Measurements from ENCODE around the gene PAGE4. TPM values are rescaled to one million over a fixed set of nuclear protein-coding genes. Genes with fewer than 3 reads are reported as not detected.

The PAGE4 gene, protein sequence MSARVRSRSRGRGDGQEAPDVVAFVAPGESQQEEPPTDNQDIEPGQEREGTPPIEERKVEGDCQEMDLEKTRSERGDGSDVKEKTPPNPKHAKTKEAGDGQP
- total RNA-seq, result not detected
- not detected for polyA plus RNA-seq

DNA sequence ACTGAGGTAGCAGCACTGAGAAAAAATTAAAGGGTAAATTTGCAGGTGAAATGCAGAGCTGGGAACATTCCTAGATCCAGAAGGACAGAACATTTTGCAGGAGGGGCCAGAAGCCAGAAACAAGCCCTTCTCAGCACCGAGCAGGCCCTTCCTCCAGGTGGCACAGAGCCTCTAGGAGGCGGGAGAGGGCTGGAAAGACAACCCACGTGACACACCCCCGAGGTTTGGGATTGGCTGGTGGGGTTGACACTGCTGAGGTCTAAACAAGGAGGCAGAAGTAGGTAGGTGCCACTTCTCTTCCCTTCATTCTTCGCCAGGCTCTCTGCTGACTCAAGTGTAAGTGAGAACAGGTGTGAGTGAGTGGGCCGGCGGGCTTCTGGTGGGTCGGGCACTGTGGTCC lies at the start of gene PAGE4:
TSS of gene PAGE4 (plus strand) at position 288 of the 400 bp plus-strand sequence. CDS start 1,126 bp downstream, outside the sequence.
- no peaks in the 10 kb centered on the region for H3K36me3 Mint-ChIP-seq

DNA sequence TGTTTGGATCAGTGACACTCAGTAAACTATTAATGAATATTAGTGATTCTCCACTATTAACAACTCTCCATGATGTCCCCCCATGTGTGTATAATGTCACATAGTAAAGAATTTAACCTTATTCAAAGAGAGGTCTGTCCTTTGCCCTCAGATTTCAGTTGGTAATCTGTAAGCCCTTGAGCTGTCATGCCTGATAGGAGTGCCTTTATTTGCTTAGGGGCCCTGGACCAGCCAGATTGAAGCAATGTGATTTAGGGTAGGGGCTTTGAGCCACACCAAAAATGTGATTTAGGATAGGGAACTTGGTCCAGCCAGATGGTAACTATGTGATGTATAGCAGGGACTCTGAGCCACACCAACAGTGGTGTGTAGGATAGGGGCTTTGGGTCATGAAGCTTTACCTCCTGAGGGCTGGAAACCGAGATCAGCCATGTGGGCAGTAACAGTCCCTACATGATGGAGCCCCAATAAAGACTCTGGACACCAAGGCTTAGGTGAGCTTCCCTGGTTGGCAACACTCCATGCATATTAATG lies 44.3 kb upstream of the PAGE4 start:
- no peaks in the 10 kb centered on the region for H3K4me1 ChIP-seq (ENCODE audit: control insufficient read depth, insufficient read depth, low read length, poor library complexity, severe bottlenecking)
- H3K9me3 ChIP-seq (ENCODE audit: control insufficient read depth in 2 of 2, low read length in 2 of 2), result no peaks in the 10 kb centered on the region
- ATAC-seq (ENCODE audit: low read depth in 2 of 2) (no peak), DNase-seq (no peak)
- H3K4me3 Mint-ChIP-seq, result no peak overlapping the region
- H3K27ac Mint-ChIP-seq, result no peak overlapping the region
- H3K36me3 ChIP-seq (ENCODE audit: control insufficient read depth, insufficient read depth, low read length), result no peaks in the 10 kb centered on the region
- peaks cover 0 to 5% (median 0%) of the 10 kb centered on the region in 7 donors for H3K9me3 Mint-ChIP-seq
- H3K27me3 Mint-ChIP-seq, result peaks cover 4% of the 10 kb centered on the region
- no peak overlapping the region for H3K4me3 ChIP-seq (ENCODE audit: low read depth, low read length)
- H3K27ac ChIP-seq (ENCODE audit: insufficient read depth, low read length, poor library complexity, severe bottlenecking), result no peak overlapping the region
- no peaks in the 10 kb centered on the region for H3K27me3 ChIP-seq (ENCODE audit: control insufficient read depth, insufficient read depth, low read length)
- H3K36me3 Mint-ChIP-seq, result no peaks in the 10 kb centered on the region
- no peaks in the 10 kb centered on the region for H3K4me1 Mint-ChIP-seq

More for the DNA sequence above, at the start of gene PAGE4:
- H3K27ac ChIP-seq (ENCODE audit: insufficient read depth, low read length, poor library complexity, severe bottlenecking), result no peak within 1 kb of the TSS
- no peaks in the 10 kb centered on the region for H3K4me1 ChIP-seq (ENCODE audit: control insufficient read depth, insufficient read depth, low read length, poor library complexity, severe bottlenecking)
- no peak within 1 kb of the TSS for H3K4me3 Mint-ChIP-seq
- ATAC-seq (ENCODE audit: low read depth in 2 of 2), result no peak
- no peaks in the 10 kb centered on the region for H3K9me3 ChIP-seq (ENCODE audit: control insufficient read depth in 2 of 2, low read length in 2 of 2)
- DNase-seq, result no peak
- peaks cover 7% of the 10 kb centered on the region for H3K27me3 Mint-ChIP-seq
- no peak within 1 kb of the TSS for H3K4me3 ChIP-seq (ENCODE audit: low read depth, low read length)
- no peaks in the 10 kb centered on the region for H3K9me3 Mint-ChIP-seq
- no peak within 1 kb of the TSS for H3K27ac Mint-ChIP-seq
- H3K4me1 Mint-ChIP-seq, result no peaks in the 10 kb centered on the region
- peaks cover 4% of the 10 kb centered on the region for H3K27me3 ChIP-seq (ENCODE audit: control insufficient read depth, insufficient read depth, low read length)
- H3K36me3 ChIP-seq (ENCODE audit: control insufficient read depth, insufficient read depth, low read length), result no peaks in the 10 kb centered on the region

DNA sequence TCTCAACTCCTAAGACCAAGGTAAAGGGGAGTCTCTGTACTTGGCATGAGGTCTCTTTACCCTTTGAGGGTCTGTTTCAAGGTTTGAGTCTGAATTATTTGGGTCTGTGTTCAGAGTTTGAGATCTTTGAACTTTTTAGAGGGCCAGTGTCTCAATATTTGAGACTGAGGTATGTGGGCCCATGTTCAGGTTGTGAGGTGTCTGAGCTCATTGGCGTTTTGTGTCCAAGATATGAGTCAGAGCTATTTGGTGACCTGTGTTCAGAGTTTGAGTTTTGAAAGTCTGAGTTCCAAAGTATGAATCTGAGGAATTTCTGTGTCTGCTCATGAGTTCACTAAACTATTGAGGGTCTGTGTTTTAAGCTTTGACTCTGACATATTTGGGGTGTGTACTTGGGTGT lies 36.7 kb upstream of the PAGE4 start:
- no peak overlapping the region for H3K27ac ChIP-seq (ENCODE audit: insufficient read depth, low read length, poor library complexity, severe bottlenecking)
- Mint-ChIP-seq H3K36me3 (no peaks in the 10 kb centered on the region), H3K4me3 (no peak overlapping the region), H3K9me3 (peaks cover 0 to 5% (median 0%) of the 10 kb centered on the region in 7 donors), H3K4me1 (no peaks in the 10 kb centered on the region), H3K27ac (no peak overlapping the region), H3K27me3 (peaks cover 5% of the 10 kb centered on the region)
- DNase-seq (no peak), ATAC-seq (ENCODE audit: low read depth in 2 of 2) (no peak)
- peaks cover 5% of the 10 kb centered on the region for H3K27me3 ChIP-seq (ENCODE audit: control insufficient read depth, insufficient read depth, low read length)
- H3K9me3 ChIP-seq (ENCODE audit: control insufficient read depth in 2 of 2, low read length in 2 of 2), result no peaks in the 10 kb centered on the region
- no peak overlapping the region for H3K4me3 ChIP-seq (ENCODE audit: low read depth, low read length)
- no peaks in the 10 kb centered on the region for H3K36me3 ChIP-seq (ENCODE audit: control insufficient read depth, insufficient read depth, low read length)
- no peaks in the 10 kb centered on the region for H3K4me1 ChIP-seq (ENCODE audit: control insufficient read depth, insufficient read depth, low read length, poor library complexity, severe bottlenecking)

DNA sequence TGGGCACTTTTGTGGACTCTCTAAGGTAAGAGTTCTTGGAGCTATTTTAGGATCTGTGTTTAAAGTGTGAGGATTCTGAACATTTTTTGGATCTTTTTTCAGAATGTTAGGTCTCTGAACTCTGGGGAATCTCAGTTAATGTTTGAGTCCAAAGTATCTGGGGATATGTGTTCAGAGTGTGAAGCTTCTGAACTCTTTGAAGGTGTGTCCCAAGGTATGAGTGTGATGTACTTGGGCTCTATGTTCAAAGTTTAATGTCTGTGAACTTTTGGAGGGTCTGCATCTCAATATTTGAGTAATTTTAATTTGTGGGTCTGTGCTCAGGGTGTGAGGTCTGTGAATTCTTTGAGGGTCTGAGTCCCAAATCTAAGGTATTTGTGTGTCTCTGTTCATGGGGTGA lies 35.4 kb upstream of the PAGE4 start:
- ATAC-seq (ENCODE audit: low read depth in 2 of 2) (no peak), DNase-seq (no peak)
- Mint-ChIP-seq H3K36me3 (no peaks in the 10 kb centered on the region), H3K9me3 (peaks cover 0 to 5% (median 0%) of the 10 kb centered on the region in 7 donors), H3K4me3 (no peak overlapping the region), H3K27me3 (peaks cover 5% of the 10 kb centered on the region), H3K27ac (no peak overlapping the region), H3K4me1 (no peaks in the 10 kb centered on the region)
- H3K9me3 ChIP-seq (ENCODE audit: control insufficient read depth in 2 of 2, low read length in 2 of 2), result peaks cover 0 to 2% of the 10 kb centered on the region in 2 experiments
- H3K27me3 ChIP-seq (ENCODE audit: control insufficient read depth, insufficient read depth, low read length), result peaks cover 8% of the 10 kb centered on the region
- H3K4me3 ChIP-seq (ENCODE audit: low read depth, low read length), result no peak overlapping the region
- no peak overlapping the region for H3K27ac ChIP-seq (ENCODE audit: insufficient read depth, low read length, poor library complexity, severe bottlenecking)
- no peaks in the 10 kb centered on the region for H3K36me3 ChIP-seq (ENCODE audit: control insufficient read depth, insufficient read depth, low read length)
- H3K4me1 ChIP-seq (ENCODE audit: control insufficient read depth, insufficient read depth, low read length, poor library complexity, severe bottlenecking), result no peaks in the 10 kb centered on the region

DNA sequence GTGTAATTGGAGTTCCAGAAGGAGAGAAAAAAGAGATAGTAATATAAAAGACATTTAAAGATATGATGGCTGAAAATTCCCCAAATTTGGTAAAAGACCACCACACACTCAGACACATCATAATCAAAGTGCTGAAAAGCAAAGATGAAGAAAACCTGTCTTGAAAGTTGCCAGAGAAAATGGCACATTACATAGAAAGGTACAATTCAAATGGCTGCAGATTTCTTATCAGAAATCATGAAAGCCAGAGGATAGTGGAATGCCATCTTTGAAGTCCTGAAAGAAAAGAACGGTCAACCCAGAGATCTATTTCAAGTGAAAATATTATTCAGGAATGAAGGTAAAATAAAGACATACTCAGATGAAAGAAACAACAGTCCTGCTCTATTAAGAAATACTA lies 29.3 kb upstream of the PAGE4 start:
- peaks cover 0 to 5% (median 0%) of the 10 kb centered on the region in 7 donors for H3K9me3 Mint-ChIP-seq
- H3K4me1 Mint-ChIP-seq, result no peaks in the 10 kb centered on the region
- H3K4me3 ChIP-seq (ENCODE audit: low read depth, low read length), result no peak overlapping the region
- no peaks in the 10 kb centered on the region for H3K36me3 Mint-ChIP-seq
- H3K9me3 ChIP-seq (ENCODE audit: control insufficient read depth in 2 of 2, low read length in 2 of 2), result peaks cover 0 to 4% of the 10 kb centered on the region in 2 experiments
- DNase-seq (no peak), ATAC-seq (ENCODE audit: low read depth in 2 of 2) (no peak)
- H3K27me3 ChIP-seq (ENCODE audit: control insufficient read depth, insufficient read depth, low read length), result peaks cover 8% of the 10 kb centered on the region
- H3K27me3 Mint-ChIP-seq, result peaks cover 16% of the 10 kb centered on the region
- H3K36me3 ChIP-seq (ENCODE audit: control insufficient read depth, insufficient read depth, low read length), result no peaks in the 10 kb centered on the region
- no peak overlapping the region for H3K27ac ChIP-seq (ENCODE audit: insufficient read depth, low read length, poor library complexity, severe bottlenecking)
- H3K4me3 Mint-ChIP-seq, result no peak overlapping the region
- no peaks in the 10 kb centered on the region for H3K4me1 ChIP-seq (ENCODE audit: control insufficient read depth, insufficient read depth, low read length, poor library complexity, severe bottlenecking)
- H3K27ac Mint-ChIP-seq, result no peak overlapping the region

DNA sequence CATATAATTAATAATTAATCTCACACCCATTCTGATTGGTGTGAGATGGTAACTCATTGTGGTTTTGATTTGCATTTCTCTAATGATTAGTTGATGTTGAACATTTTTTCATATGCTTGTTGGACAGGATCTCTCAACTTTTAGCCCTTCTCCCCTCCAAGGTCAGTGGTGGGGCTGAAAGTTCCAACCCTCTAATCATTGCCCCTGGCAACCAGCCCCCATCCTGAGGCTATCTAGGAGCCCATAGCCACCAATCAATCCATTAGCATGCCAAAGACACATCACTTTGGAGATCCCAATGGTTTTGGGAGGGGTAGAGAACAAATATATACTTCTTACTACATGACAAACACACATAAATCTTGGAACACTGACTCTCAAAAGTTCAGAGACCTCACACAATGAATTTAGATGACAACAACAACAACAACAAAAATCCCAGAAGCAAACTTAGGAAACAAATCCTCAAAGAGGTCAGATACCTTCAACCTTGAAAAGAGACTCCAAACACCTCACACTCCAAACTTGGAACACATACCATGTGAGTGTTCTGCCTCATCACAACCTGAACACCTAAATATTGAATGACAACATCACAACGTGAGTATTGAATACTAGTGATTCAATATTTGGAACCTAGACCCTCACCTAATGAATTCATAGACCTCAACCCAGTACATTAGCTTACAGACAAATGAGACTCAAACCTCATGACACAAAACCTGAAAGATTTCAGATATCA lies 19.0 kb upstream of the PAGE4 start:
- Mint-ChIP-seq H3K4me1 (no peaks in the 10 kb centered on the region), H3K27me3 (peaks cover 8% of the 10 kb centered on the region), H3K36me3 (no peaks in the 10 kb centered on the region), H3K9me3 (peaks cover 0 to 2% (median 0%) of the 10 kb centered on the region in 7 donors), H3K27ac (no peak overlapping the region), H3K4me3 (no peak overlapping the region)
- H3K27me3 ChIP-seq (ENCODE audit: control insufficient read depth, insufficient read depth, low read length), result no peaks in the 10 kb centered on the region
- H3K4me3 ChIP-seq (ENCODE audit: low read depth, low read length), result no peak overlapping the region
- no peaks in the 10 kb centered on the region for H3K4me1 ChIP-seq (ENCODE audit: control insufficient read depth, insufficient read depth, low read length, poor library complexity, severe bottlenecking)
- H3K36me3 ChIP-seq (ENCODE audit: control insufficient read depth, insufficient read depth, low read length), result no peaks in the 10 kb centered on the region
- peaks cover 0 to 2% of the 10 kb centered on the region in 2 experiments for H3K9me3 ChIP-seq (ENCODE audit: control insufficient read depth in 2 of 2, low read length in 2 of 2)
- H3K27ac ChIP-seq (ENCODE audit: insufficient read depth, low read length, poor library complexity, severe bottlenecking), result no peak overlapping the region
- DNase-seq (peak in 1 of 3 donors; percentile 19), ATAC-seq (ENCODE audit: low read depth in 2 of 2) (no peak)

DNA sequence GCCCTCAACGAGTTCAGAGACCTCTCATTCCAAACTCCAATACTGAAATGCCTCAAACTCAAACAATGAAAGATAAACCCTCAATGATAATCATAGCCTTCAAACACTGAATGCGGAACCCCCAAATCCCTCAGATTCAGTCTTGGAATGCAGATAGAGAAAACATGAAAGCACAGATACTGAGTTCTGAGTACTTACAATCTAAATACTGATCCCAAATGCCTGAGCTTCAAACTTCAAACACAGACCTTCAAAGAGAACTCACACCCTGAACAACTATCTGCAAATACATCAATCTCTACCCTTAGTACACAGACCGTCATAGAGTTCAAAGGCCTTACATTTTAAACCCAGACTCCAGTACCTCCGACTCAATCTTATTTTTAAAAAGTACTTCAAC lies 16.9 kb upstream of the PAGE4 start:
- Histone ChIP-seq H3K27ac (ENCODE audit: insufficient read depth, low read length, poor library complexity, severe bottlenecking) (no peak overlapping the region), H3K27me3 (ENCODE audit: control insufficient read depth, insufficient read depth, low read length) (no peaks in the 10 kb centered on the region), H3K4me3 (ENCODE audit: low read depth, low read length) (no peak overlapping the region), H3K9me3 (ENCODE audit: control insufficient read depth in 2 of 2, low read length in 2 of 2) (no peaks in the 10 kb centered on the region), H3K4me1 (ENCODE audit: control insufficient read depth, insufficient read depth, low read length, poor library complexity, severe bottlenecking) (no peaks in the 10 kb centered on the region), H3K36me3 (ENCODE audit: control insufficient read depth, insufficient read depth, low read length) (no peaks in the 10 kb centered on the region)
- ATAC-seq (ENCODE audit: low read depth in 2 of 2) (no peak), DNase-seq (no peak)
- Mint-ChIP-seq H3K27me3 (peaks cover 5% of the 10 kb centered on the region), H3K9me3 (peaks cover 0 to 2% (median 0%) of the 10 kb centered on the region in 7 donors), H3K4me3 (no peak overlapping the region), H3K27ac (no peak overlapping the region), H3K4me1 (no peaks in the 10 kb centered on the region), H3K36me3 (no peaks in the 10 kb centered on the region)
